ENCODE data around the gene NANOS3. TPM values are rescaled to one million over a fixed set of nuclear protein-coding genes. Genes with fewer than 3 reads are reported as not detected.

NANOS3 gene
- total and polyA plus RNA-seq, 9 of the 15 experiments (the other 6 are each of a cell fraction or from before 2014, with no cell fraction given) = not detected

GRCh38 chr19:13849991-13850909 lies 26.7 kb upstream of the NANOS3 start (continued):
- TF ChIP-seq ATF2 (CRISPR knock-in tag; IDR thresholded peaks at IDR 0.05) (no peak), THAP12 (CRISPR knock-in tag; IDR thresholded peaks at IDR 0.05) (peak; percentile 49; the same call in 1 of the 2 replicates), KHSRP (IDR thresholded peaks at IDR 0.05) (no peak), GTF3C2 (IDR thresholded peaks at IDR 0.05; ENCODE audit: borderline replicate concordance, extremely low read depth, insufficient read length) (peak; percentile 94), DIDO1 (tag; IDR thresholded peaks at IDR 0.05; ENCODE audit: low read depth) (no peak), SMARCA5 (IDR thresholded peaks at IDR 0.05) (no peak), ZC3H4 (CRISPR knock-in tag; IDR thresholded peaks at IDR 0.05; ENCODE audit: borderline replicate concordance) (no peak), XRCC3 (IDR thresholded peaks at IDR 0.05) (no peak), YBX1 (IDR thresholded peaks at IDR 0.05) (no peak), SAFB (IDR thresholded peaks at IDR 0.05; ENCODE audit: borderline replicate concordance, low read depth, low read length) (no peak), AFF1 (IDR thresholded peaks at IDR 0.05; ENCODE audit: low read depth in 1 of 2, partially characterized antibody in 2 of 2) (no peak), POLR3A (IDR thresholded peaks at IDR 0.05; ENCODE audit: borderline replicate concordance, extremely low read depth, insufficient read depth, insufficient read length) (no peak), ZNF644 (tag; IDR thresholded peaks at IDR 0.05; ENCODE audit: low read depth) (peak; percentile 65; the same call in 1 of the 2 replicates), HDAC3 (IDR thresholded peaks at IDR 0.05; ENCODE audit: borderline replicate concordance, partially characterized antibody) (no peak)
